Measurements from ENCODE around the gene NTSR1. TPM values are rescaled to one million over a fixed set of nuclear protein-coding genes. Genes with fewer than 3 reads are reported as not detected.

The NTSR1 gene
- total RNA-seq, 1 donor from 2014 or later = not detected

DNA sequence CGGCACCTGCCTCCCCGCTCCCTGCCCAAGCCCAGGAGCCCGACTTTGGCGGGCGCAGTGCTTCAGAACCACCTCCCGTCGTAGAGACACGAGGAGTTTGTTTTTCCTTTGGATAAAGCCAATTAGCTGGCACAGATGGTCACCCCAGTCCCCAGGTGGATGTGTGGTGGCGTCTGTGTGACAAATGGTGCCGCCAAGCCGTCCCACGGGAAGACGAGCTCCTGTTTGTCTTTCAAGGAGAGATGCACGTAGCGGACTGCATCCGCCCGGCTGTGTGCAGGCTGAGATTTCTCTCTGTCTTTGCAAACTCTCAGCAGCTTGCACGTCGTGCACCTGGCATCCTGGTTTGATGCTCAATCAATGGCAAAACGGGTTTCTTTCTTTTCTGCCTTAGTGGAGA, 71.6 kb downstream of the NTSR1 start:
- TF ChIP-seq, protein P1, sequence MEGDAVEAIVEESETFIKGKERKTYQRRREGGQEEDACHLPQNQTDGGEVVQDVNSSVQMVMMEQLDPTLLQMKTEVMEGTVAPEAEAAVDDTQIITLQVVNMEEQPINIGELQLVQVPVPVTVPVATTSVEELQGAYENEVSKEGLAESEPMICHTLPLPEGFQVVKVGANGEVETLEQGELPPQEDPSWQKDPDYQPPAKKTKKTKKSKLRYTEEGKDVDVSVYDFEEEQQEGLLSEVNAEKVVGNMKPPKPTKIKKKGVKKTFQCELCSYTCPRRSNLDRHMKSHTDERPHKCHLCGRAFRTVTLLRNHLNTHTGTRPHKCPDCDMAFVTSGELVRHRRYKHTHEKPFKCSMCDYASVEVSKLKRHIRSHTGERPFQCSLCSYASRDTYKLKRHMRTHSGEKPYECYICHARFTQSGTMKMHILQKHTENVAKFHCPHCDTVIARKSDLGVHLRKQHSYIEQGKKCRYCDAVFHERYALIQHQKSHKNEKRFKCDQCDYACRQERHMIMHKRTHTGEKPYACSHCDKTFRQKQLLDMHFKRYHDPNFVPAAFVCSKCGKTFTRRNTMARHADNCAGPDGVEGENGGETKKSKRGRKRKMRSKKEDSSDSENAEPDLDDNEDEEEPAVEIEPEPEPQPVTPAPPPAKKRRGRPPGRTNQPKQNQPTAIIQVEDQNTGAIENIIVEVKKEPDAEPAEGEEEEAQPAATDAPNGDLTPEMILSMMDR (IDR thresholded peaks at IDR 0.05) = no peak
- ChIA-PET POLR2A (no interaction called here), CTCF (no interaction called here)
- H3K36me3 Mint-ChIP-seq (ENCODE audit: low read depth) = no peaks in the 10 kb centered on the region
- no peak for DNase-seq
- H3K27me3 Mint-ChIP-seq = no peaks in the 10 kb centered on the region
- intact Hi-C loops (cut with micrococcal nuclease) = no loop called here
- no peak for ATAC-seq (ENCODE audit: low read depth)
- H3K4me1 Mint-ChIP-seq = peaks cover 22% of the 10 kb centered on the region
- H3K27ac Mint-ChIP-seq = no peak overlapping the region
- H3K4me3 Mint-ChIP-seq = no peak overlapping the region
- no peaks in the 10 kb centered on the region for H3K9me3 Mint-ChIP-seq

DNA sequence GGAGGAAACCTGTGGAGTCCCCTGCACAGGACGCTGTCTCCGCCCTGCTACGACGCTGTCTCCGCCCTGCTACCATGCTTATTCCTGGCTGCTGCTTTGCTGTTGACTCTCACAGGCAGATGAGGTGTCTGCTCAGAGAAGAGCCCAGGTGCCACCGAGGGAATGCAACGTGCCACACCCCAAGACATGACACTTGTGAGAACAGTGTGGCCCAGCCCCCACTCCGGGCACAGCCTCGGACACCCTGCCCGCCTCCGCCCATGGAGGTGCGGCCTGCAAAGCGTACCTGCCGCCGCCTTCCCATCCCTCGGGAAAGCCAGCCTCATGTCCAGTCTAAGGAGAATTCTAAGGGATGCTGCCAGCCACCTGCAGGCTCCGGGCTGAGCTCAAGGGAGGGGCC, 72.1 kb downstream of the NTSR1 start:
- no peaks in the 10 kb centered on the region for H3K27me3 Mint-ChIP-seq

DNA sequence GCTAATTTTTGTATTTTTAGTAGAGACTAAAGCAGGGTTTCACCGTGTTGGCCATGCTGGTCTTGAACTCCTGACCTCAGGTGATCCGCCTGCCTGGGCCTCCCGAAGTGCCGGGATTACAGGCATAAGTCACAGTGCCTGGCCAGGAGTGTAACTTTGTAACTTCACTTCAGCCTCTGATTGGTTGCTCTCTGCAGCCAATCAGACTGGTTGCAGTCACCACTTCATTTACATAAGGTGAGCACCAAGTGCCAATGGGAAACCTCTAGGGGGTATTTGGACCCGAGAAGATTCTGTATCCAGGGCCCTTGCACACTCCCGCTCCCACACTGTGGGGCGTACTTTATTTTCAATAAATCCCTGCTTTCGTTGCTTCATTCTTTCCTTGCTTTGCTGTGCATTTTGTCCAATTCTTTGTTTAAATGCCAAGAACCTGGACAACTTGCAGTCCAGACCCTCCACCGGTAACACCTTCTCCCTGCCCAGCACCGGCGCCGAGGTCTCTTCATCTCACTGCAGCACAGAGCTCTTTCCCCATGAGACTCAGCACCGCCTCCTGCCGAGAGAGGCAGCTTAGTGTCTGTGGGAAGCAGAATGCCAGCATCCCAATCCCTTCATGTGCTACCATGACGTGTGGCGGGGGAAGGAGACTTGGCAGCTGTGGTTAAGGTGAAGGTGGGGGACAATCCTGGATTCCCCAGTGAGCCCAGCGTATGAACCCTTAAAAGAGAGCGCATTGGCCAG, 73.7 kb downstream of the NTSR1 start:
- H3K4me1 Mint-ChIP-seq = peaks cover 2% of the 10 kb centered on the region
- TF ChIP-seq, protein P1 (IDR thresholded peaks at IDR 0.05) = no peak
- ChIA-PET POLR2A (no interaction called here), CTCF (no interaction called here)
- H3K36me3 Mint-ChIP-seq (ENCODE audit: low read depth) = no peaks in the 10 kb centered on the region
- ATAC-seq (ENCODE audit: low read depth) = no peak
- intact Hi-C loops (cut with micrococcal nuclease) = no loop called here
- no peak overlapping the region for H3K4me3 Mint-ChIP-seq
- no peaks in the 10 kb centered on the region for H3K9me3 Mint-ChIP-seq
- no peak overlapping the region for H3K27ac Mint-ChIP-seq
- H3K27me3 Mint-ChIP-seq = no peaks in the 10 kb centered on the region
- no peak for DNase-seq

More for the DNA sequence above, 72.1 kb downstream of the NTSR1 start:
- Mint-ChIP-seq H3K4me3 (no peak overlapping the region), H3K9me3 (no peaks in the 10 kb centered on the region), H3K4me1 (peaks cover 17% of the 10 kb centered on the region), H3K27ac (no peak overlapping the region), H3K36me3 (ENCODE audit: low read depth) (no peaks in the 10 kb centered on the region)
- no peak for DNase-seq
- TF ChIP-seq, protein P1 (IDR thresholded peaks at IDR 0.05) = no peak
- ChIA-PET POLR2A (no interaction called here), CTCF (no interaction called here)
- ATAC-seq (ENCODE audit: low read depth) = no peak
- intact Hi-C loops (cut with micrococcal nuclease) = no loop called here

DNA sequence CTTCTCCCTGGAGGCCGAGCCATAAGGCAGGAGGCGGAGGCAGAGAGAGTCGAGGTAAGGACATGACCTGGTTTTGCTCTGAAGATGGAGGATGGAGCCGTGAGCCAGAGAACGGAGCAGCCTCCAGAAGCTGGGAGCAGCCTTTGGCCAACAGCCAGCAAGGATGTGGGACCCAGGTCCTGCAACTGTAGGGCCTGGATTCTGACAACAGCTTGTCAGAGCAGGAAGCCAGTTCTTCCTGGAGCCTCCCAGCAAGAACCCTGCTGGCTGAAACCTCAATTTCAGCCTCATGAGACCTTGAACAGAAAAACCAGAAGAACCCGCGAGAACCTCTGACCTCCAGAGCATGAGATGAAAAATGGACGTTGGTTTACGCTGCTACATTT, 74.2 kb downstream of the NTSR1 start:
- H3K27ac Mint-ChIP-seq = no peak overlapping the region

DNA sequence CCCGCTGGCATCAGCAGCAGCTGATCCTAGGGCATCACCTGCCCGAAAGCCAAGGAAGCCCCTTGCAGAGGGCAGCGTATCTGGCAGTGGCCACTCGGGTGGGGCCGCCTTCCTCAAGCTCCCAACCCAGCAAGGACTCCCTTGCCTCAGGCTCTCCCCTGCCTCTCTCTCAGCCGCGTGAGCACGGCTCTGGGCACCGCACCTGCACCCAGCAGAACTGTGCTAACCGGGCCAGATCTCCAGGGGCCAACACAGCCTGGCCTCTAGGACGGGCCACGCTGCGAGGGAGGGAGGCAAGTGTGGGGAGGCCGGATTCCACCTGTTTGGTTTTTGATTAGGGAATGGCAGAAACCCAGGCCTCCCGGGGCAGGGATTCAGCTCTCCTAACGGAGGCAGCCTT, 75.9 kb downstream of the NTSR1 start:
- ChIA-PET POLR2A (no interaction called here), CTCF (no interaction called here)
- Mint-ChIP-seq H3K9me3 (no peaks in the 10 kb centered on the region), H3K27me3 (no peaks in the 10 kb centered on the region), H3K27ac (no peak overlapping the region), H3K36me3 (ENCODE audit: low read depth) (no peaks in the 10 kb centered on the region), H3K4me1 (peaks cover 1% of the 10 kb centered on the region), H3K4me3 (no peak overlapping the region)
- no peak for DNase-seq
- no peak for ATAC-seq (ENCODE audit: low read depth)
- TF ChIP-seq, protein P1 (IDR thresholded peaks at IDR 0.05) = no peak
- intact Hi-C loops (cut with micrococcal nuclease) = no loop called here

More for the DNA sequence above, 74.2 kb downstream of the NTSR1 start:
- Mint-ChIP-seq H3K27me3 (no peaks in the 10 kb centered on the region), H3K9me3 (no peaks in the 10 kb centered on the region), H3K4me1 (peaks cover 4% of the 10 kb centered on the region), H3K36me3 (ENCODE audit: low read depth) (no peaks in the 10 kb centered on the region), H3K4me3 (no peak overlapping the region)
- ATAC-seq (ENCODE audit: low read depth) = no peak
- TF ChIP-seq, protein P1 (IDR thresholded peaks at IDR 0.05) = no peak
- POLR2A ChIA-PET = no interaction called here
- CTCF ChIA-PET = no interaction called here
- intact Hi-C loops (cut with micrococcal nuclease) = no loop called here
- DNase-seq = no peak
